HK-2 (cell line): Measurements from ENCODE around the gene PIP5K1B.

Source experiments
- DNase-seq: peaks from one replicate; pipeline ENCODE4 v3.0.0-alpha.2; 2018; ENCODE audit not compliant: unreplicated experiment

Gene PIP5K1B

GRCh38 chr9:68859347-68859746 lies 154.3 kb downstream of the PIP5K1B start:
- DNase-seq: no peak

GRCh38 chr9:68860419-68860818 lies 155.4 kb downstream of the PIP5K1B start:
- DNase-seq: no peak

GRCh38 chr9:68861436-68861835 lies 156.4 kb downstream of the PIP5K1B start:
- no peak for DNase-seq

GRCh38 chr9:68867066-68867465 lies 162.0 kb downstream of the PIP5K1B start:
- DNase-seq: no peak

- DNase-seq: no peak
Observed at GRCh38 chr9:68869022-68869421, 164.0 kb downstream of the PIP5K1B start.

GRCh38 chr9:68870086-68870485 lies 165.0 kb downstream of the PIP5K1B start:
- no peak for DNase-seq

GRCh38 chr9:68871236-68871635 lies 166.2 kb downstream of the PIP5K1B start:
- no peak for DNase-seq

- DNase-seq: no peak
Observed at GRCh38 chr9:68872026-68872501, 167.0 kb downstream of the PIP5K1B start.

- no peak for DNase-seq
Observed at GRCh38 chr9:68873179-68873578, 168.1 kb downstream of the PIP5K1B start.

GRCh38 chr9:68876273-68876672 lies 171.2 kb downstream of the PIP5K1B start:
- no peak for DNase-seq

GRCh38 chr9:68876681-68877080 lies 171.6 kb downstream of the PIP5K1B start:
- no peak for DNase-seq

- DNase-seq: no peak
Observed at GRCh38 chr9:68877219-68877618, 172.2 kb downstream of the PIP5K1B start.

GRCh38 chr9:68878450-68878849 lies 173.4 kb downstream of the PIP5K1B start:
- no peak for DNase-seq

- no peak for DNase-seq
Observed at GRCh38 chr9:68883224-68883623, 178.2 kb downstream of the PIP5K1B start.

- no peak for DNase-seq
Observed at GRCh38 chr9:68887232-68887631, 182.2 kb downstream of the PIP5K1B start.

GRCh38 chr9:68894502-68894901 lies 189.5 kb downstream of the PIP5K1B start:
- no peak for DNase-seq

GRCh38 chr9:68895741-68896478 lies 190.9 kb downstream of the PIP5K1B start:
- no peak for DNase-seq

- no peak for DNase-seq
Observed at GRCh38 chr9:68896486-68896885, 191.4 kb downstream of the PIP5K1B start.

GRCh38 chr9:68897577-68898145 lies 192.6 kb downstream of the PIP5K1B start:
- DNase-seq: no peak

- DNase-seq: no peak
Observed at GRCh38 chr9:68898781-68899439, 193.9 kb downstream of the PIP5K1B start.

GRCh38 chr9:68904454-68904853 lies 199.4 kb downstream of the PIP5K1B start:
- DNase-seq: no peak

GRCh38 chr9:68905129-68905528 lies 200.1 kb downstream of the PIP5K1B start:
- no peak for DNase-seq

GRCh38 chr9:68907910-68908309 lies 202.9 kb downstream of the PIP5K1B start:
- no peak for DNase-seq
